M059J (cell line): ENCODE data around the gene MYO1F. TPM values are rescaled to one million over a fixed set of nuclear protein-coding genes. Genes with fewer than 3 reads are reported as not detected.
"Not testable (repeated sequence)": the region's sequence is repeated elsewhere in the genome, so short reads cannot be mapped to it uniquely, and the experiment has no call there.

Experiments
- DNase-seq: peaks from one replicate; pipeline ENCODE4 v3.0.0-alpha.2; 2012; ENCODE audit warnings: low read depth
- total RNA-seq: library from RNA; depleted of rRNA; stranded (reverse); fragments of >200 nt; shearing (Covaris generic); gene quantifications from 2 replicates; pipeline ENCODE4 v1.2.3, GENCODE V29; 2014

MYO1F gene
- total RNA-seq, 1 experiment from 2014 or later = 0.25 TPM

DNA sequence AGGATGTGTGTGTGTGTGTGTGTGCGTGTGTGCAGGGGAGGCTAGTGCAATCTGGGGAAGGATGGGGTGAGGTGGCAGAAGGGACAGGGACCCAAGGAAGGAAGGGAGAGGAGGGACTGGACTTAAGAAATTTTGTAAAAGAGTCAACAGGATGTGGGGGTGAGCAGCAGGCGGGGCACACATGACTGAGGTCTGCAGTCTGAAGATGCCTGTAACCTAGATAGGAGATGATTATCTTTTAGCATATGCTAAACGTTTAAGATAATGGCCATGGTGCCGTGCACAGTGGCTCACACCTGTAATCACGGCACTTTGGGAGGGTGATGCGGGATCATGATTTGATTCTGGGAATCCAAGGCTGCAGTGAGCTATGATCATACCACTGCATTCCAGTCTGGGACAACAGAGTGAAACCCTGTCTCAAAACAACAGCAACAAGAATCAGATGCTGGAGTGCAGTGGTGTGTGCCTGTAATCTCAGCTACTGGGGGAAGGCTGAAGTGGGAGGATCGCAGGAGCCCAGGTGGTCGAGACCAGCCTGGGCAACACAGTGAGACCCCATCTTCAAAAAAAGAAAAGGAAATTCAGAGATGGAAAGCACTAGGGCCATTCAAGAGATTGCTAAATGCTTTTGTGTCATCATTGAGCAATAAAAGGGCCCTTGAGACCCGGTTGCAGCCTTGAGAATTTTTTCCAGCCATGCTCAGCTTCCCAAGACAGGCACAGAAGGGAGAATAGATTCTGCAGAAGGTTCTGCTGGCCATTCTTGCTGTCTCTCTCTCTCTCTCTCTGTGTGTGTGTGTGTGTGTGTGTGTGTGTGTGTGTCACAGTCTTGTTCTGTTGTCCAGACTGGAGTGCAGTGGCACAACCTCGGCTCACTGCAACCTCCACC, 59.4 kb downstream of the MYO1F start:
- DNase-seq = no peak

DNA sequence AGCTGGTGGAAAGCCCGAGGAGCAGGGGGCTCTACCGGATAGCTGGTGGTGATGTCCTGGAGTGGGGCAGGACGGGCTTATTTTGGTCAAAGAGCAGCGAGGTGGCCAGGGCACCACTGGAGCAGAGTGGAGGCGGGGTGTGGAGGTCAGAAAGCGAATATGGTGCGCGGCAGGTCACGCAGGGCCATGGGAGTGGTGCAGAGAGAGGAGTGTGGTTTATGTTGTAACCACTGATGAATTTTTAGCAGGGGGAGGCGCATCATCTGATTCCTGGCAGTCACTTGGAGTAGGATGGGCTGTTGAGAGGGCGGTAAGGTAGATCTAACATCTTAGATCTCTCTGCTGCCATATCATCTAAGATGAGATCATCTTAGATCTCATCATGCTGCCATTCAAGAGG, 61.9 kb downstream of the MYO1F start:
- DNase-seq = no peak

DNA sequence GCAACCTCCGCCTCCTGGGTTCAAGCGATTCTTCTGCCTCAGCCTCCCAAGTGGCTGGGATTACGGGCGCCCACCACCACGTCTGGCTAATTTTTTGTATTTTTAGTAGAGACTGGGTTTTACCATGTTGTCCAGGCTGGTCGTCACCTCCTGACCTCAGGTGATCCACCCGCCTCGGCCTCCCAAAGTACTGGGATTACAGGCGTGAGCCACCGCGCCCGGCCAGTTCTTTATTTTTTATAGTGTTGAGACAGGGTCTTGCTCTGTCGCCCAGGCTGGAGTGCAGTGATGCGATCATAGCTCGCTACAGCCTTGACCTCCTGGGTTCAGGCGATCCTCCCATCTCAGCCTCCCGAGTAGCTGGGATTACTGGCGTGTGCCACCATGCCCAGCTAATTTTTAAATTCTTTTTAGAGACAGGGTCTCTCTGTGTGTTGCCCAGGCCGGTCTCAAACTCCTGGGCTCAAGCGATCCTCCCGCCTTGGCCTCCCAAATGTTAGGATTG, 62.7 kb downstream of the MYO1F start:
- not testable (repeated sequence) for DNase-seq

DNA sequence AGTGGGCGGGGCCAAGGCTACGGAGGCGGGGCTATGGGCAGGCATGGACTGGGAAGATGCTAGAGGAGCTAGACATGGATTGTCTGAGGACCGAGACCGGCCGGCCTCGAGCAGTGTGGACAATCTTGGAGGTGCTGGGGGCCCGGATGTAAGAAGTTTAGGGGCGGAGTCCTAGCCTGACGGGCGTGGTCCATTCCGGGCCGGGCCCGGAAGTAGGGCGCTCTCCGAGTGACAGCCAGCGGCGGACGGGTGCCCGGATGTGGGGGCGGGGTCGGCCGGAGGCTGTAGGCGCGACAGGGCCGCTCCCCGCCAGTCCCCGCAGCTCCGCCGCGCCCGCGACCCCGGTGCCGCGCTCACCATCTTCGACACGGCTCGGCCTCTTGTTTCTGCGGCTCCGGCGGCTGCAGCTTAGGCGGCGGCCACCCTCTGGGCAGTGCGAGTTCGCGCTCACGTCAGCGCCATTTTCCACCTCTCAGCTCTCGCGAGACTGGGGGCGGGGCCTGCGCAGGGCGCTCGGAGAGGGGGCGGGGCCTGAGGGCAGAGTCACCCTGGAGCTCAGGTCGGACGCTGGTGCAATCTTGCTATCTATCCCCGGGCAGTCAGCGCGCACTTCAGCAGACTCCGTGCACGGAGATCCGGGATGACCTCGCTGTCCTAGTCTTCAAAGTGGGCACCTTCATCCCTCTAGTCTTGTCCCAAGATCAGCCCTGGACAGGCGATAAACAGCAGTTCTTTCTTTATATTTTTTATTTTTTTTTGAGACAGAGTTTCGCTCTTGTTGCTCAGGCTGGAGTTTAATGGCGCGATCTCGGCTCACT, 63.3 kb downstream of the MYO1F start, which contains the start of gene ZNF414:
ZNF414 (minus strand) TSS at position 481 of the 818 bp plus-strand sequence; CDS start at position 360, 121 bp downstream.
- peak; percentile 97 for DNase-seq

DNA sequence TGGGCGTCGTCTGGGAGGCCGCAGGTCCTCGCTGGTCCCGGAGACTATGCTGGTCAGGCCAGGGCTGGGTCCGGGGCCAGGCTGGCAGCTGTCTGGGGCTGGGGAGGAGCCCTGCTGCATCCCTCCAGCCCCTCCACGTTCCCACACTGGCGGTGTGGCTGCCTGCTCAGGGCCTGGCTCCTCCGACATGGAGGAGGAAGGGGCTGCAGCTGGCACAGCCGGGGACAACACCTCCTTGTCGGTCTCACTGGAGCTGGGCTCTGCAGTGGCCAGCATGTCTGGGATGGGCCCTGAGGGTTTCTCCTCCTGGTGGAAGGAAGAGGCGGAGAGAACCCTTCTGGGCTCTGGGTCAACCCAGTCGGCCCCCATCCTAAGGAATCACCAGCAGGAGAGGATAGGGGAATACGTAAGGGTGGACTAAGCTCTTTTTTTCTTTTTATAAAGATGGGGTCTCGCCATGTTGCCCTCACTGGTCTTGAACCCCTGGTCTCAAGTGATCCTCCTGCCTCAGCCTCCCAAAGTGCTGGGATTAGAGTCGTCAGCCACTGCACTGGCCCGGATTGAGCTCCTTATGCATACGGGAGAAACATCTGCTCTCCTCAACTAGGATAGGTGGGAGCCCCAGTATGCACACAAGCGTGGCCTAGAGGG, 64.1 kb downstream of the MYO1F start:
- no peak for DNase-seq

DNA sequence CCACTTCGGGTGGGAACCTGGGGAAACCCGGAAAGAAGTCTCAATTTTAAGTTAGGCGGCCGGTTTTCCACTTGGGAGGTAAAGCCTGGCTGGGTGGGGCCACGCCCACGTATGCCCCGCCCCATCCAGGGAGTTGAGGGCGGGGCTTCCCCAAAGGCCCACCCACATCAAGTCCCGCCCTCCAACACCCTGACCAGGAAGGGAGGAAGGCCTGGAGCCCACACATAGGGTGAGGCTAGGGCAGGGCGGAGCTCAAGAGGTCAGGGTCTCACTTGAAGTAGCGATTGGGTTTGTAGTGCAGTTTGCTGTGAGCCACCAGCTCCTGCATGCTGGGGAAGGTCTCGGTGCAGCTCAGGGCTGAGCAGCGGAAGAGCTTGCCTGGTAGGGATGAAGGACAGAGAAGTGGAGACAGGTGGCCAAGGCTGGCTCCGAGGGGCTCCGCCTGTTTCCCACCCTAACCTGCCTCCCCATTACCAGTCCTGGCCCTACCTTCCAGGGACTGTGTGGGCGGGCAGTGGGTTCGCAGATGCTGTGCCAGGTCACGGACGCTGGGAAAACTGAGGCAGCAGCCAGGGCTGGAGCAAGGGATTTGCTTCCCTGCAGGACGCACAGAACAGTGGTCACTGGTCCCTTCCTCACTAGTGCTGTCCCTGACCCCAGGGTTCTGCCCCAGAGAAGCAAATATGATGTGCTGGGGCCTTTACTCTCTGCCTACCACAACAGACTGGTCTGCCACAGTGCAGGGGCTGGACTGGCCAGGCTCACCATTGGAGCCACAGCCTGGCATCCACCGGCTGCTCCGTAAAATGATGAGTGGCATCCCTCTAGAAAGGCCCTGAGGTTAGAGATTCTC, 64.9 kb downstream of the MYO1F start:
- DNase-seq = no peak

DNA sequence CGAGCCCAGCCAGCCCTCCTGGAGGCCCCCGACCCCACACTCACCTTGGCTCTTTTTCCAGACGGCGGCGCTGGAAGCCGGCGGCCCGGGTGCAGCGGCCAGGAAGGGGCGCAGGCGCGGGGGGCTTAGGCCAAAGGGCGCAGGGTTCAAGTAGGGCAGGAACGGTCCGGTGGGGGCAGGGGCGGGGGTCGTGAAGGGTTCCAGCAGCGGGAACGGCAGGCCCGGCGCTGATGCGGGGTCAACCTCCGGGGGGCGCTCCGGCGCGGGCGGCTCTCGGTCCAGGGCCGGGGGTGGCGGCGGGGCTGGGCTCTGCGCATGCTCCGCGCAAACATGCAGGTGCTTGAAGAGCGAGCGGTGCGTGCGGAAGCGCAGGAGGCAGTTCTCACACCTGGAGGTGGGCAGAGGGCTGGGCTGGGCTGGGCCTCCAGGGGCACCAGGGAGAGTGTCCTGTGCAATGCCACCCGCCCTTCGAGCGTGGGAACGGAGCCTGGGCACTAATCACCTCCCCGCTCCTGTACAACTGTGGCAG, 65.6 kb downstream of the MYO1F start:
- no peak for DNase-seq

DNA sequence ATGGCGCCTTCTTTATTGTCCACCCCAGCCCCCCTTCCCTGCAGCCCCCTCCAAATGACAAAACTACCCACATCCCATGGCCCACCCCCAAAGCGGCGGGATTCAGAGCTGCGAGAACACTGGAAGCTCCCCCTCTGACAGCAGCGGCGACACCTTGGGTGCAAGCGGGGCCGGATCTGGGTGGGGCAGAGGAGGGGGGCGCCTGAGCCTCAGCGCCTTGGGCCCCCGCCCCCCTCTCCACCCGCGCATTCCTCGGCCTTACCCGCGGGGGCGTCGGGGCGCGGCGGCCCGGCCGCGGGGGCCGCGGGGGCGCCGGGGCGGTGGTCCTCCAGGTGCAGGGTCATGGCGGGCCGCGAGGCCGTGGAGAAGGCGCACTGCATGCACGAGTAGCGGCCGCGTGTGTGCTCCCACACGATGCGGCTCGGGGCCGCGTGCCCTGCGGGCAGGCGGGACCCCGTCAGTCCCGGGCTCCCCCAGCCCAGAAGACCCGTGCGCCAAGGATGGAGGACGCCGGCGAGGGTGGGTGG, 66.6 kb downstream of the MYO1F start:
- no peak for DNase-seq

DNA sequence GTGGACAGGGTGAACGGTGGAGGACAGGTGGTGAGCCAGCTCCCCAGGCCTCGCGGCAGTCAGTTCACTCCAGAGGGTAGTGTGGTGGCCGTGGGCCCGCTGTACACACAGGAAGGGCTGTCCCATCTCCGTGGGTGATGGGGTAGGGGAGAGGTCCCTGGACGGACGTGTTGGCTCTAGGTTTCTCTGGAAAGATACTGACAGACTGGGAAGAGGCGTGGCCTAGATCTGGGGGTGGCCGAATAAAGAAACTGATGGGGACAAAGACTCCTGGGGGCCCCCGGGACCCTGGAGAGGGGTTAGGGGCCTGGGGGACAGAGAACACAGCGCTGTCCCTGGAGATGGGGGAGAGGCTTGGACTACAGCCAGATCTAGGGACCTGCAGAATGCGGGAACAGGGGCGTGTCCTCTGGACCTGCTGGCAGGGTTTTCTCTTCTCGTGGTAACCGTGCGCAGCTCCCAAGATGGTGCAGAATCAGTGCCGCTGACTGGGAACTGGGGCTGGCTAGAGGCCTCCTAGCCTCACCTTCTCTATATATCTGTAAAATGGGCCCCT, 70.8 kb downstream of the MYO1F start:
- DNase-seq = no peak

DNA sequence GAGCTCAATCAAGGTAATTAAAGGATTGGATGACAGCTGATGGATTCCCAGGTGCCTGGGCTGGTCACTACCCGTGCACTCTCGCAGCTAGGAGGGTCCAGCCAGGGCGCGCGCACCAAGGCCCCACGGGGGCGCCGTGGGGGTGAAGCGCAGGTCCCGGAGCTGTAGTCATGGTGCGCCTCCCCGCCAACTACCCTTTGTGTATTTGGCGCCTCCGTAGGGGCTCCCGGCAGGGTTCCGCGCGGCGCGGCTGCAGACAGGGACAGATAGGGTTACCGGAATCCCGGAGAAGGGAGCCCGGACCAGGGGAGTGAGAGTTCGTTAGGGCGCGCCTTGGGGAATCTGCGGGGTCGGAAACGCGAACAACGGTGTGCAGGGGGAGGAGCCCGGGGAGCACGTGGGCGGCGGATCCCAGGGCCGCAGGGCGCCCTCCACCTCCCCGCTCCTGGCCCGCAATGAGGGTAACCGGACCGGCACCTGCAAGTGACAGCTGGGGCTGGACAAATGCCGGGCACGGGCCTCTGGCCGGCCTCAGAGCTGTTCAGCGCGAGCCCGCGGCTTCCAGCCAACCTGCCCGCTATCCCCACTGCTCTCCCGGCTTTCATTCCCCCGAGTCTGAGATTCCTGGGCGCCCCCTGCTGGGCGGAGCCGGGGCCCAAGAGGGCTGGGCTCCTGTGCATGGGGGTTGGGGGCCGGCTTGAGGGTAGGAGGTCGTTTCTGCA, 71.4 kb downstream of the MYO1F start:
- peak; percentile 67 for DNase-seq

DNA sequence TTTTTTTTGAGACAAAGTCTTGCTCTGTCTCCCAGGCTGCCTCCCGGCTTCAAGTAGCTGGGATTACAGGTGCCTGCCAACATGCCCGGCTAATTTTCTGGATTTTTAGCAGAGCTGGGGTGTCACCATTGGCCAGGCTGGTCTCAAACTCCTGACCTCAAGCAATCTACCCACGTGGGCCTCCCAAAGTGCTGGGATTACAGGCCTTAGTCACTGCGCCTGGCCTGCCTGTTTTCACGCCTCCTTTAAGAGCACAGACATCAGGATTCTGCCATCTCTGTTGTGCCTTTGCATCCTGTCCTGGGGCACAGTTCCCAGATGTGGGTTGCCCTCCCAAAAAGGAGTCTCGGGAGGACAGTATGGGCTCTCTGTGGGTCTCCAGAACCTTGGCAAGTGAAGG, 72.3 kb downstream of the MYO1F start:
- no peak for DNase-seq

DNA sequence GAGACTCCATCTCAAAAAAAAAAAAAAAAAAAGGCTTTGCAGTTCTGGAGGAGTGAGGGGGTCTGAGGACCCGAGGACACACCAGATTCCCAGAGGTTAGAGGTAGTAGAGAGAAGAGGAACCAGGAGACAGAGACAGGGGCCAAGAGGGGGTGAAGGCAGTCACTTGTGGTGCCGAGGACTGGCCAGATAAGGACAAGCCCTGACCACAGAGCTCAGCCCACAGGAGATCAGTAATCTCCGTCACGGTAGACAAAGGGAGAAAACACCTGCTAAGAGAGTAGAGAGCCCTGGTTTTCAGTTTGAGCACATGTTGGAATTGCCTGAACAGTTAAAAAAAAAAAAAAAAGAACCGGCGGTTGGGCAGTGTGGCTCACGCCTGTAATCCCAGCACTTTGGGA, 73.1 kb downstream of the MYO1F start:
- DNase-seq = no peak

DNA sequence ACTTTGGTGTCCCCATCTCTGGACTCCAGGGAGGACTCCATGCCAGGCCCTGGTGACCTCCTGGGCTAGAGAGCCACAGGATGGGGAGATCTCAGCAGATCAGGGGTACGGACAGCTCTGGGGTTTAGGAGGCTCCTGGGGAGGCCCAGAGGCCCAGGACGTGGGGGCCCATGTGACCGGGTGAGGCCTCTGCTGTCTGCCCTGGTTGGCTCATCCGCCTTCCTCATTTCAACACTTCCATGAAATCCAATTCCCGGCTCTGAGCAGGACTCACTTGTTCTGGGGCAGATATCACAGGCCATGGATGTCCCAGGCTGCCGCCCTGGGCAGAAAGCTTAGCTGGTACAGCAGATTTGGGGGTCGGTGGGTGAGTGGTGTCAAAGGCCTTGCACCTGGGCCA, 73.7 kb downstream of the MYO1F start:
- DNase-seq = no peak

DNA sequence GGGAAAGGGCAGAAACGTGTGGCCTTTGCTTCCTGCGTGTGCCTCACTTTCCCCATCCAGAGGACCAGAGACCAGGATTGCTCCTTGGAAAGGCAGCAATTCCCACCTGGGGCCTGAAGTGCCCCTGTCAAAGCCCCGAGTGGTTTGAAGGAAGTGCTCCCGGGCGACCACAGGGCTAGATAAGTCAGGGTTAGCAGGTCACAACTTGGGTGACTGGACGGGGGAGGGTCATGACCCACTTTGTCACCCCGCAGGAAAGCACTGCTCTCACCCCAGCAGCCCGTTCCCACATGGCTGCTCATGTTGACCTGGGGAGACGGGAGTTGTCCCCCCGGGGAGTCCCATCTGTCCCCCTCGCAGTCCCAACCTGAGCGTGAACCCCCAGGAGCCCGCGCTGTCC, 75.3 kb downstream of the MYO1F start:
- no peak for DNase-seq

DNA sequence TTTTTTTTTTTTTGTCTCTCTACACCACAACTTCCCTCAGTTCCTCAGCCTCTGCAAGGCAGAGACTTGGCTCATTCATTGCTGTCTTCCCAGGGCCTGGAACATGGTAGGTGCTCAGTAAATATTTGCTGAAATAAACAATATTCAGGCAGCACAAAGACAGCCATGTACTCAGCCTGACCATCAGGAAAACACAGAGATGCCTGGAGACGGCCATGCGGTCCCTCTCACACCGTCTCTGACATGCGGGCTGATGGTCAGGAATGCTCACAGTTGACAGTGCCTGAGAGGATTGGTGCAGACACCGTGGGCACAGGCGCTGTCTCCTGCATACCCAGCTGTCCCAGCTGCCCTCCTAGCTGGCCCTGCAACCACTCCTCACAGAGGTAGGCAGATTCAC, 75.7 kb downstream of the MYO1F start:
- DNase-seq = no peak

DNA sequence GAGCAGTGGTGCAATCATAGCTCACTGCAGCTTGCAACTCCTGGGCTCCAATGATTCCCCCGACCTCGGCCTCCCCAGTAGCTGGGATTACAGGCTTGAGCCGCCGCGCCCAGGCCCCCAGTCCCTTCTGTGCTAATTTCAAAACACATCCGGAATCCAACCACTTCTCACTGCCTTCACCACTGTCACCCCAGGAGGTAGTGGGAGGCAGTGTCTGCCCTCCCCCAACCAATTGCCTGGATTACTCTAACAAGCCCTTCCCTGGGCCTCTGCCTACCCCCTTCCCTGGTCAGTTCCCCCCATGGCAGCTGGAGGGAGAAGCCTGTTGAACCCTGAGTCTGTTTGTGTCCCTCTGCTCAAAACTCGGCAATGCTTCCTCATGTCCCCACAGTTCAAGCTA, 77.1 kb downstream of the MYO1F start:
- no peak for DNase-seq

DNA sequence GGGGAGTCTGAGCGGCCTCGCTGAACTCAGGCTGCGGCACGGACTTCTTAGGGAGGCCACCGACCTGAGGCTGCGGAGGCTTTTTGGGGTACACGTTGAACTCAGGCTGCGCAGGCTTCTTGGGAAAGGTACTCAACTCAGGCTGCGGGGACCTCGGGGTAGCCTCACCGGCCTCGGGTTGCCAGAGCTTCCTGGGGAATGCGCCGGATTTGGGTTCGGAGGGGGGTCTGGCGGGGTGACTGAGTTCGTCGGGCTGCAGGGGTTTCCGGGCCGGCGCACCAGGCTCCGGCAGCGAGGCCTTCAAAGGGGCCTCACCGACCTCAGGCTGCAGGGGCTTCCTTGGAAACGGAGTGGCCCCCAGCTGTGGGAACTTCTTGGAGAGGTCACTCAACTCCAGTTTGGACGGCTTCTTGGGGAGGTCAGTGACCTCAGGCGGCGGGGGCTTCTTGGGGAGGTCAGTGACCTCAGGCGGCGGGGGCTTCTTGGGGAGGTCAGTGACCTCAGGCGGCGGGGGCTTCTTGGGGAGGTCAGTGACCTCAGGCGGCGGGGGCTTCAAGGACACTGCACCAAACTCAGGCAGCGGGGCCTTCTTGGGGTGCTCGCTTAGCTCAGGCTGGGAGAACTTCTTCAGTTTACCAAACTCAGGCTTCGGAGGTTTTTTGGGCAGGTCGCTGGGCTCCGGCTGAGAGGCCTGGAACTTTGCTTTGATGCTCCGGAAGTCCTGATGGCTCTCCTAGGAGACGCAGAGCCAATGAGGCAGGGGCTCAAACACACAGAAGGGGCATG, 78.0 kb downstream of the MYO1F start:
- DNase-seq = no peak

DNA sequence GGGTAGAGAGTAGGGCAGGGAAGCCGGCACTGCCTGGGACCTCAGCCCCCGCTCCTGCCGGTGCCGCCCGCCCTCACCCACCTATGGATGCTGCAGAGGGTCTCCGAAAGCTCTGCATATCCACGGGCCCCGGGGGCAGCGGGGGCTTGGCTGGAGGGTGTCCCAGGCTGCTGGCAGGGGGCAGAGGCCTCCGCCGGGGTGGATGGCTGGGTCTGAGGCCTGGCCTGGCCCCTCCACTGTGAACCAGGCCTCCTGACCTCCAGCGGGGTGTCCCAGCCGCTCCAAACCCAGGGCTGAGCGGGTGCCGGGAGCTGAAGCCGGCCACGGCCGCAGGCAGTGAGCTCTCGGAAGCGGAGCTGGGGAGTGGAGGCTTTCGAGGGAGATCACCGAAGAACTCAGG, 78.9 kb downstream of the MYO1F start:
- no peak for DNase-seq

DNA sequence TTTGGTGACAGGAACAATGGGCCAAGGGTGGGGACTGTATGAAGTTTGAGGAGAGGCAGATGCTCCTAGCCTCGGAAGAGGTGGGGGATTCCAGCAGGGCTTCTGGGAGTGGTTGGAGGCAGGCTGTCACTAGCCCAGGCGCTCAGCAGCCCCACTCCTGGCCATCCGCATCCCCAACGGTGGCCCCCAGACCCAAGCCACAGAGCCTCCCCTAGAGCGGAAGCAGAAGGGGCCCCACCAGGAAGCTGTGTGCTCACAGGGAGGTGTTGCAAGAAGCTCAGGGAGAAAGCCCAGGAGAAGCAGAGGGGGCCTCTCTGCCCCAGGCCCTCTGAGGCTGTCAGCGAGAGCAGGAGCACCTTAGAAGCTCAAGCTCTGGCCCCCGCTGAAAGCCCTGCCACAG, 83.1 kb downstream of the MYO1F start:
- DNase-seq = no peak
